ENCODE measurements around the gene CYP1B1.

The CYP1B1 gene

DNA sequence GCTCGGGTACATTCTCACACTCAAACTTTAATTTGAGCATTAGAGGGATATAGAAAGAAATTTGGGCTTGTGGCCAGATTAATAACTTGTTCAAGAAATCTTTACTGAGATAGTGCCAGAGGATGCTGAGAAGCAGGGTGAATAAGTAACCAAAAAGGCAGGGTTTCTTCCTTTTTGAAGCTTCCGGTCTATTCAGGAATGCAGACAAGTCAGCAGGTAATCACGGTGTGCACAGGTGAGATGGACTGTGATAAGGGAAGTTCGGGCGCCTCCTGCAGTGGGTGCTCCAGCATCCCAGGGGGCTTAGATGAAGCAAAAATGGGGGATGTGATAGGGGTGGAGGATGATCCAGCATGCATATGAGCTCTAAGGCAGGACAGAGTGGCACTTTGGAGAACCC is 44.9 kb upstream of the CYP1B1 start:
- no peak overlapping the region for H3K4me3 ChIP-seq (ENCODE audit: severe bottlenecking)
- H3K27ac ChIP-seq (ENCODE audit: poor library complexity, severe bottlenecking), result no peak overlapping the region
- H3K4me1 ChIP-seq (ENCODE audit: insufficient read depth, poor library complexity, severe bottlenecking), result peaks cover 3% of the 10 kb centered on the region
- H3K27me3 ChIP-seq (ENCODE audit: insufficient read depth, poor library complexity, severe bottlenecking), result no peaks in the 10 kb centered on the region
- ATAC-seq (ENCODE audit: low read depth), result peak; percentile 62; the same call in 2 of the 3 replicates
- TF ChIP-seq, protein P1, sequence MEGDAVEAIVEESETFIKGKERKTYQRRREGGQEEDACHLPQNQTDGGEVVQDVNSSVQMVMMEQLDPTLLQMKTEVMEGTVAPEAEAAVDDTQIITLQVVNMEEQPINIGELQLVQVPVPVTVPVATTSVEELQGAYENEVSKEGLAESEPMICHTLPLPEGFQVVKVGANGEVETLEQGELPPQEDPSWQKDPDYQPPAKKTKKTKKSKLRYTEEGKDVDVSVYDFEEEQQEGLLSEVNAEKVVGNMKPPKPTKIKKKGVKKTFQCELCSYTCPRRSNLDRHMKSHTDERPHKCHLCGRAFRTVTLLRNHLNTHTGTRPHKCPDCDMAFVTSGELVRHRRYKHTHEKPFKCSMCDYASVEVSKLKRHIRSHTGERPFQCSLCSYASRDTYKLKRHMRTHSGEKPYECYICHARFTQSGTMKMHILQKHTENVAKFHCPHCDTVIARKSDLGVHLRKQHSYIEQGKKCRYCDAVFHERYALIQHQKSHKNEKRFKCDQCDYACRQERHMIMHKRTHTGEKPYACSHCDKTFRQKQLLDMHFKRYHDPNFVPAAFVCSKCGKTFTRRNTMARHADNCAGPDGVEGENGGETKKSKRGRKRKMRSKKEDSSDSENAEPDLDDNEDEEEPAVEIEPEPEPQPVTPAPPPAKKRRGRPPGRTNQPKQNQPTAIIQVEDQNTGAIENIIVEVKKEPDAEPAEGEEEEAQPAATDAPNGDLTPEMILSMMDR (IDR thresholded peaks at IDR 0.05; ENCODE audit: poor library complexity, severe bottlenecking), result no peak
- no peaks in the 10 kb centered on the region for H3K9me3 ChIP-seq (ENCODE audit: severe bottlenecking)
- DNase-seq (ENCODE audit: low spot score), result no peak
- no peaks in the 10 kb centered on the region for H3K36me3 ChIP-seq (ENCODE audit: low read depth)

DNA sequence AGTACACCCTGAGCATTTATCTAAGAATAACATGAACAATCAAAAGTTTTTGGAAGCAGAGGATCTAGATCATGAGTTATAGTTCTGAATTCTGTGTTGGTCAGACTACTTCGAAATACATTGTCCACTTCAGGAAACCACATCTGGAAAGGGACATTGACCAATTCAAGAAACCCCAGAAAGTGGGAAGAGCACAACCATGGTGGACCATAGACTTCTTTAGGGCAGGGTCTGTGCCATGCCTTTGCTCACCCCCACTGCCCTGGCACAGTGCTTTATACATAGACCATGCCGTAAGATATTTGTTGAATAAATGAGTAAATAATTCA is 44.3 kb upstream of the CYP1B1 start:
- no peak overlapping the region for H3K27ac ChIP-seq (ENCODE audit: poor library complexity, severe bottlenecking)
- no peak for ATAC-seq (ENCODE audit: low read depth)
- DNase-seq (ENCODE audit: low spot score), result no peak

DNA sequence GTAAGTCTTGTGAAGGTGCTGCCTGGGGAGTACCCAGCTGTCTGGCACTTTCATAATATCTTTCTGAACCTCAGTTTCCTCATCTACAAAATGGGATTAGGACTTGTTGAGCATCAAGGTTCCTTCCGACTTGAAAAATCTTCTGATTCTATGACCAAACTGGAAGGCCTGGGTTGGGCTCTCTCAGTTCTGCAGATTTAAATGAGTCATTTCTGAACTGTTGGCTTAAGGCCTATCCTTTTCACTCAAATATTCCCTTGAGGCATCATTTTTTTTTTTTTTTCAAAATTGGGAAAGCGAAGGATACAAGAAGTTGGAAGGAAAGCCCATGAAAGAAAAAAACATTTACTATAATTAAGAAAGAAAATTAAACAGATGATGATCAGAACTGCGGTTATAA is 40.8 kb upstream of the CYP1B1 start:
- Histone ChIP-seq H3K4me3 (ENCODE audit: severe bottlenecking) (no peak overlapping the region), H3K9me3 (ENCODE audit: severe bottlenecking) (no peaks in the 10 kb centered on the region), H3K36me3 (ENCODE audit: low read depth) (no peaks in the 10 kb centered on the region), H3K27ac (ENCODE audit: poor library complexity, severe bottlenecking) (no peak overlapping the region), H3K27me3 (ENCODE audit: insufficient read depth, poor library complexity, severe bottlenecking) (no peaks in the 10 kb centered on the region), H3K4me1 (ENCODE audit: insufficient read depth, poor library complexity, severe bottlenecking) (peaks cover 3% of the 10 kb centered on the region)
- DNase-seq (ENCODE audit: low spot score) (no peak), ATAC-seq (ENCODE audit: low read depth) (peak; percentile 80)
- TF ChIP-seq, protein P1 (IDR thresholded peaks at IDR 0.05; ENCODE audit: poor library complexity, severe bottlenecking), result no peak

More for the DNA sequence above, 44.3 kb upstream of the CYP1B1 start:
- H3K27me3 ChIP-seq (ENCODE audit: insufficient read depth, poor library complexity, severe bottlenecking), result no peaks in the 10 kb centered on the region
- H3K4me3 ChIP-seq (ENCODE audit: severe bottlenecking), result no peak overlapping the region
- H3K4me1 ChIP-seq (ENCODE audit: insufficient read depth, poor library complexity, severe bottlenecking), result peaks cover 3% of the 10 kb centered on the region
- TF ChIP-seq, protein P1 (IDR thresholded peaks at IDR 0.05; ENCODE audit: poor library complexity, severe bottlenecking), result no peak
- H3K9me3 ChIP-seq (ENCODE audit: severe bottlenecking), result no peaks in the 10 kb centered on the region
- no peaks in the 10 kb centered on the region for H3K36me3 ChIP-seq (ENCODE audit: low read depth)

DNA sequence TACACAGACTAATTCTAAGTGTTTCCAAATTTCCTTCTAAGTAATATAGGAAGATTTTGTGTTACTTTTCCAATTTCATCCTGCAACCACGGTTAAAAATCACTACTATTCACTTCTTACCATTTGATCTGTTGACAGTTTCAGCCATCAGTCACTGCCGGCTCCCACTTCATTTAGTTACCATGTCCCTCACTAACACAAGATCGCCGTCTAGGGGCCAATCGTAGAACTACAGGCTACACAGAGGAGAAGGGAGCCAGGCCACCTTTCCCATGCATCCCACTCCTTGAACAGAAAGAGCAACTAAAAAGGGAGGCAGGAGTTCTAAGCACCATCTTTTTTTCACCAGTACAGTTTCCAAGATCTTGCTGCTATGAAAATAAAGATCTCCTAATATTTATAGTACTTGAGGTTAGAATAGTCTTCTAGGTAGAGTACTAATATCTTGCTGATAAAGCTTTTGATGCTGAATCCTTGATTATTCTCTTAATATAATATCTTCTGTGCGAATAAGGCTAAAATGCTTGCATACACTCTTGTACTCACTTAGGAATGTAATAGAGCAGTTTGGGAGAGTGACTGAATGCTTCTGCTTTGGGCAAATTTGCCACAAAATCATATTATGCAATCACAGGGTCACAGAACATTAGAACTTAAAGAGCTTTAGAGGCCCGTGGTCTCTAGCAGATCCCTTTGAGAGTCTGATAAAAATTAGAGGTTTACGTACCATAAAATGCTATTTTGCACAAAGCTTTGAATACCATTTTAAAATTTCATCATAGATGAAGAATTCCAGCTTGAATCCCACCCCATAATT is 39.5 kb upstream of the CYP1B1 start:
- Histone ChIP-seq H3K36me3 (ENCODE audit: low read depth) (no peaks in the 10 kb centered on the region), H3K4me1 (ENCODE audit: insufficient read depth, poor library complexity, severe bottlenecking) (peaks cover 3% of the 10 kb centered on the region), H3K27ac (ENCODE audit: poor library complexity, severe bottlenecking) (no peak overlapping the region), H3K27me3 (ENCODE audit: insufficient read depth, poor library complexity, severe bottlenecking) (no peaks in the 10 kb centered on the region), H3K9me3 (ENCODE audit: severe bottlenecking) (no peaks in the 10 kb centered on the region), H3K4me3 (ENCODE audit: severe bottlenecking) (no peak overlapping the region)
- DNase-seq (ENCODE audit: low spot score) (no peak), ATAC-seq (ENCODE audit: low read depth) (peak; percentile 80)
- TF ChIP-seq, protein P1 (IDR thresholded peaks at IDR 0.05; ENCODE audit: poor library complexity, severe bottlenecking), result peak; percentile 97

Data from RWPE2 (cell line).